GM21360 (cell line): ENCODE data around the gene TREML2.

Experiments
- ATAC-seq: cut with Tn5 transposase; IDR thresholded peaks from one replicate; pipeline ENCODE4 v1.9.1; 2021; ENCODE audit warnings: mild to moderate bottlenecking, moderate library complexity; ENCODE audit not compliant: unreplicated experiment

The TREML2 gene

DNA sequence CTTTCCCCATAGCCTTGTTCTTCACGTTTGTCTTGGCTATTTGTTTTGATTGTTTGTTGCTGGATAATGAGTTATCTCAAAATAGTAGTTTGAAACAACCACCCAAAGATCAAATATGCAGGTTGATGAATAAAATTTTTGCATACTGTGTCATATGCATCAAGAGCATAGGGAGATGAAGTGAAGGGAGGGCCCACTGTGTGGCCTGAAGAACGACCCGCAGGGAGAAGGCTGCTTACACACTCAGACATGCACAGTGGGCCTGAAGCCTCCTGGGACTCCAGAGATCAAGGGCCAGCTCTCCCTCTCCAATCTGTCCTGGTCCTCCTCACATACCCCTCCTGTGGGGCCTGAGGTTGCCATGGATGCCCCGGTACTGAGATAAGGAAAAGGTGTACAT lies 21.8 kb downstream of the TREML2 start:
- ATAC-seq, result no peak

- ATAC-seq, result no peak
These were observed 23.3 kb downstream of the TREML2 start for GRCh38 chr6:41177695-41178094.

GRCh38 chr6:41177287-41177686 lies 23.7 kb downstream of the TREML2 start:
- no peak for ATAC-seq

GRCh38 chr6:41176189-41176588 lies 24.8 kb downstream of the TREML2 start:
- no peak for ATAC-seq

GRCh38 chr6:41175084-41175483 lies 25.9 kb downstream of the TREML2 start:
- ATAC-seq, result no peak

- no peak for ATAC-seq
These were observed 26.3 kb downstream of the TREML2 start for GRCh38 chr6:41174610-41175009.

- ATAC-seq, result no peak
These were observed 29.0 kb downstream of the TREML2 start for GRCh38 chr6:41171908-41172307.

DNA sequence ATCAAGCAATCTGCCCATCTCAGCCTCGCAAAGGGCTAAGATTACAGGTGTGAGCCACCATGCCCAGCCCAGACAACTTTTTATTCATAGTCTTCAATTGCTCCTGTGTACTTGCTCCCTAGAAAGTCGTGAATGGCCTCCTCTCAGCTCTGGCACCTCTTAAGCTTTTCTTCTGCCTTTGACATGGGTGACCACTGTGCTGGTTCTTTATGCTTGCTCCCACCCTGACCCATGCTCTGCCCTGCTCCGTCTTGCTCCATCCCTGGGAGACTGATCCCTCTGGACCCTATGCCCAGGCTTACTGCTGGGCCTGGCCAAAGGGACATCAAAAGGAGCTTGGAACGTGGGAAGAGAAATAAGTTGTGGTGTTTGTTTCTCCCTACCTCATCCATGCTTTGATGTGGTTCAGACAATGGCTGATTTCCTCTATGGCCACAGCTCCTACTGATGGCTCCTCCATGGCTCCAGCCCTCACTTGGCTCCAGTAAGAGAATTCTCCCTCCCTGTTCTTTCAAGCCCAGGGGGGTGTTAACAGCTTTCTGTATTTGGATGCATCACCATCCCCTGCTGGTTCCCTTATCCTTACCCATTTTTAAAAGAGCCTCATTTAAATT lies 30.3 kb downstream of the TREML2 start:
- no peak for ATAC-seq

- no peak for ATAC-seq
These were observed 33.6 kb downstream of the TREML2 start for GRCh38 chr6:41167173-41167963.

DNA sequence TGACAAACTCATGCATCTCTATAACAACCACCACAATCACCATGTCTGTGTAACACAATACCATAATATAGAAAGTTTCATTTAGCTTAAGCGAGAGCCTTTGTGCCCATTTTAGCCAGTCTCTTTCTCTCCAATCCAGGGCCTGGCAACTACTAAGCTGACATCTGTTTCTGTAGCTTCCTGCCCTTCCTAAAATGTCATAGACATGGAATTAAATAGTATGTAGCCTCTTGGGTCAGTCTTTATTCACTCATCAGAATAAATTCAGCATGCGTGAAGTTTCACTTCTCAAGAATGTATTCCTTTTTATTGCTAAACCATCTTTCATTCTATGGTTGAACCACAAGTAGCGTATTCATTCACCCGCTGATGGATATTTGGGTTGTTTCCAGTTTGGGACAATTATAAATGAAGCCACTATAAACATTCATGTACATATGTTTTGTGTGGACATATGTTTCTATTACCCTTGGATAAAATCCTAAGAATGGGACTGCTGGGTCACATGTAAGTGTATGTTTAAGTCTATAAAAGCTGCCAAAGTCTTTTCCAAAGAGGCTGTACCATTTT lies 36.3 kb downstream of the TREML2 start:
- no peak for ATAC-seq

DNA sequence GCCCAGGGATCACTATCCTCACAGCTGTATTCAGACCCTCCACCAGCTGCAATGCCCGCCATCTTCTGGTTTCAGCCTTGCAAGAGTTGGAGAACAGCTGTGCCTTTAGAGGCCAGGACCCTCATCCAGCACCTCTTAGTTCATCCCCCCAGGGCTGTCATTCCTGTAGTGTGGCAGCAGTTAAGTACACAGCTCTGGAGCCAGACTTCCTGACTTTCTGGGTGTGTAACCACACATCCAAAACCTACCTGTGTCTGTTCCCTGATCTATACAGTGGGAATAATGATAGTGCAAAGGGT lies 37.6 kb downstream of the TREML2 start:
- no peak for ATAC-seq

- ATAC-seq, result no peak
These were observed 38.1 kb downstream of the TREML2 start, which contains the start of gene TREM2 for GRCh38 chr6:41162687-41163418. TSS of gene TREM2 (minus strand) at chr6:41163116. CDS start at chr6:41163082, 34 bp downstream.

DNA sequence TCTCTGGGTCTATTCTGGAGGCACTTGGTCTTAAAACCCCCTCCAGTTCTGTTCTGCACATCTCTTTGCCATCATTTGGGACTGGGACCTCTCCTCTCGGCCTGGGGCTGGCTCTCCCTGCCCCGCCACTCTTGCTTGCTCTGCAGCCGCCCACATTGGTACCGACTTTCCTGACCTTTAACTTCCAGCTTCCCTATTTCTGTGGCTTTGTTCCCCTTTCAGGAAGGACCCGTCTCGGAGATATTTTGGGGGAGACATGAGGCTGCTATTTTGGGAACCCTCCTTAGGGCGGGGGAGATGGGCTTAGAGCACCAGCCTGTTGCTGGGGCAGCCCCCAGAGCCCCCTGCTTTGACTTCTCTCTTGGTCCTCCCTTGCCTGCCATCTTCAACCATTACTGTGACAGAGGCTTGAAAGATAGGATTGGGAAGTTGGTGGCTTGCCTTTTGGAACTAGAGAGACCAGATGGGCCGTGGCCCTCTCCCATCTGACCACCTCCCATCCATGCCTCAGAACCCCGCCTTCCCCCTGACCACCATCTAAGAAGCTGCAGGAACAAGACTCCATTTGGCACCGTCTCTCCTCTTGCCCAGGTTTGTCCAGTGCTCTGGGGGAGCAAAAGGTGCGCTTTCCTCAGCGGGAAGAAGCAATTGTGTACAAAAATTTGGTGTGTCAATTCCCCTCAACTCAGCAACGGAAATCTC lies 38.9 kb downstream of the TREML2 start:
- no peak for ATAC-seq

DNA sequence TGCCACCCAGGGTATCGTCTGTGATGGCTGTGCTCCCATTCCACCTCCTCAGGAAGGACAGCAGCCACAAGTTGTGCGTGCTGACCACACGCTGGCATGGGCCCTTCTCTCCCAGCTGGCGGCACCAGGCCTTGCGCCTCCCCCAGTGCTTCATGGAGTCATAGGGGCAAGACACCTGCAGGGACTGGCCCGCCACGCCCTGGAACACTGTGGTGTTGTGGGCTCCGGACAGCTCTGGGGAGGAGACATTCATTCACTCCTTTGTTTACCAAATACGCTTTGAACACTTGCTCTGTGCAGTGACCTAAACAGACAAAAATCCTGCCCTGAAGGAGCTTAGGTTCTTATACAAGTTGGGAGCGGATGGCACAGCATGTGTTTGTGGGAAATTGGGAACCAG lies 39.6 kb downstream of the TREML2 start:
- no peak for ATAC-seq

GRCh38 chr6:41160933-41161332 lies 40.0 kb downstream of the TREML2 start:
- no peak for ATAC-seq

DNA sequence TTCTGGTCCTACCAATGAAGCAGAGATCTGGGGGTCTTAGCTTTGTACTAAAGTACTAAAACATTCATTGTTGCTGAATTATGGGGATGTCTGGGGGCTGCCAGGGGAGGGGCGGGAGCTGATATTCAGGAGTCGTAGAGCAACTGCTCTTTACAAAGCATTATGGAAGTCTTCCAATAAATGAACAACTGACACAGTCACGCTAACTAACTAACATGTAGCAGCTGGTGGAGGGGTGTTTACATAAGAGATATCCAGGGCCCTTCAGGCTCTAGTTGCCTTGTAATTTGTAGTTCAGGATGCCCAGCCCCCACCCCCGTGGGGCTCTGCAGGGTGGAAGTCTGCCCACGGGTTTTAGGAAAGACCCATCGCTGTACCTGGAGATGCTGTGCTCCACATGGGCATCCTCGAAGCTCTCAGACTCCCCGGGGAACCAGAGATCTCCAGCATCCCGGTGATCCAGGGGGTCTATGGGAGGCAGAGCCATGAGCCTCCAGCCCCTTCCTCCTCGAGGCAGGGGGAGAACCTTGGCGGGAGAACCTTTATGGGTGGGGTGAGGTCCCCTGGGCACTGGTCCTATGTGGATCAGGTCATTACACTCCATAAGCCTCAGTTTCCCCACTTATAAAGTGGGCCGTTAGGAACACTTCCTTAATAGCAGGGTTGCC lies 41.4 kb downstream of the TREML2 start:
- no peak for ATAC-seq

DNA sequence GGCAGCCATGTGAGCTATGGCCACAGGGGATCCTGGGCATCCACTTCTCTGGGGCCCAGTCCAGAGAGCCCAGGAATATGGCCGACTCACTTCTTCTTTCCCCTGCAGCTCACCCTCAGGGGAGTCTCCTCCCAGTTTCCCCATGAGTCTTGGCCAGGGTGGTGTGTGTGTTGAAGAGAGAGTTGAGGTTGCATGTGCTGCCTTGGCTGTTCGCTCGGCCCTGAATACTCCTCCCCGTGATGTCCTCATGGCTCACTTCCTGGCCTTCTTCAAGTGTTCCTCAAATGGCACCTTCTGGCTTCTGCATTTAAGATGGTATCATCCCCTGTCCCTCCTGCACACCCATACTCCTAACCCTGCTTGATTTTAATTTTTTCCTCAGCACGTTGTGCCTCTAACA lies 43.6 kb downstream of the TREML2 start:
- no peak for ATAC-seq

GRCh38 chr6:41156771-41157170 lies 44.2 kb downstream of the TREML2 start:
- ATAC-seq, result no peak

- ATAC-seq, result no peak
These were observed 44.9 kb downstream of the TREML2 start for GRCh38 chr6:41156001-41156400.

- no peak for ATAC-seq
These were observed 45.7 kb downstream of the TREML2 start for GRCh38 chr6:41155132-41155805.
